GM19043 (cell line): Measurements from ENCODE around the gene TAF1B.
A peak's percentile ranks its signal among the peaks of the same experiment; 100 is the strongest.

Experiments
- ATAC-seq: cut with Tn5 transposase; IDR thresholded peaks from one replicate; pipeline ENCODE4 v1.9.1; 2021; ENCODE audit warnings: low read depth; ENCODE audit not compliant: unreplicated experiment

TAF1B gene

GRCh38 chr2:9843229-9844035 is at the start of gene TAF1B:
TAF1B (plus strand) TSS chr2:9843474; CDS start chr2:9843542, 68 bp downstream.
- peak; percentile 72 for ATAC-seq

- no peak for ATAC-seq
Measured at GRCh38 chr2:9793918-9794717, 49.2 kb upstream of the TAF1B start.

DNA sequence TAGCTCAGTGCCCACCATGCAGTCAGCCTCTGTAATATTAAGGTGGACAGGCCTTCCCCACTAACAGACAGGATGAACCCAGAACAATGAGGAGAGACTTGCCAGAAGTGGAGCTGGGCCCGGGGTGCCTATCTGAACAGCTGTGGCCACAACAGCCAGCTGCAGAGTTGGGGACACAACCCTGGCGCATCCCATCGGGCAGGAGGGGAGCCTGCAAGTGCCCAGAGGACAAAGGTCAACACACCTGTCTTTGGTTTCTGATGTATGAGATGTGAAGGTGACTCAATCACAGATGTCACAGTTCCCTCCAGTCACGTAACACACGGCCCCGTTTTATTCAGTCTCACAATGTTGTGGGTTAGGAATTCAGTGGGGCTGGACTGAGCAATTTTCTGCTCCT is 48.2 kb upstream of the TAF1B start:
- no peak for ATAC-seq

DNA sequence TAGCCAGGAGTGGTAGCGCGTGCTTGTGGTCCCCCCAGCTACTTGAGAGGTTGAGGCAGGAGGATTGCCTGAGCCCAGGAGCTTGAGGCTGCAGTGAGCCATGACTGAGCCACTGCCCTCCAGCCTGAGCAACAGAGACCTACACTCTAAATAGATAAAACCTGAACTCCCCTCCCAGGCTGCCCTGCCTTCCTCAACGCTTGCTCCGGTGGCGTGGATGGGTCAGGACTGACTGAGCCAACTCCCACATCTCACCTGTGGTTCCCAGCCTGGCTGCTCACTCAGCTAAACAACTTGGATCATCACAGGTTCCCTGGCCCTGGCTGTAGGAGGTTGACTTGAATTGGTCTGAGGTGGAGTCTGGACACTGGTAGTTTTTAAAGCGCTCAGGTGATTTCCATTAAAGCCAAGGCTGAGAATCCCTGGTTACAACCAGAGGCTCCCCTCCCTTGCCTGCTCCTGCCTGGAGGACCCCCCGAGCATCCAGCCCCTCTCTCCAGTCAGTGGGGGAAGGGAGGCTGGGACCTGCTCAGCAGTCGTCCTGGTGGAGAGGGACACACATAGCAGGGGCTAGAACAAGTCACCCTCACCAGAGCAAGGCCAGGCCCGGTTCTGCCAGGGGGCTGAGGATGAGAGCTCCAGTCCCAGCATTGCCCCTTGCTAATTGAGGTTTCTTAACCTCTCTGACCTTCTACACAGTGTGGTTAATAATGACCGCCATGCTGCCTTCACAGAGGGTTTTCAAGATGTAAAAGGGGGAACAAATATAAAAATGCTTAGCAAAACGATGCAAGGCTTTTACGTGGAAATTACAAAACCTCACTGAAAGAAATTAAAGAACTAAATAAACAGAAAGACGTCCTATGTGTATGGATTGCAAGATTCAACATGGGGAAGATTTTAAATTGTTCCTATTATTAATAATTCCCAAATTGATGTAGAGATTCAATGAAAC is 46.9 kb upstream of the TAF1B start:
- no peak for ATAC-seq

DNA sequence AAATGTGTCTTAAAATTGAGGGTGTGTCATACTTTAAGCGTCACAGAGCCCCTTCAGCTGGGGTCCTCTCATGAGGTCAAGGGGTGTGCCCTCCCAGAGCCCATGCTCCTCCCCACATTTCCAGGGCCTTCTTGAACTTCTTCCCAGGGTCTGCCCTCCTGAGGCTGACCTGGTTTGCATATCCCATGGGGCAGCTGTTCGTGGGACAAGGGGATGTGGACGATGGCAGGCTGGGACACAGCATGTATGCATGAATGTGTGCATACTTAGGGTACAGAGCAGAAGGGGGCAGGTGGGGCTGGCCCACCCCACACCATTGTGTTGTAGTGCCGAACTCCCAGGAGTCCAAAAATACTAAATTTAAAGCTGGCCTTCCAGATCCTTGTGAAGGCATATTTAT is 46.2 kb upstream of the TAF1B start:
- ATAC-seq, result no peak

- no peak for ATAC-seq
Measured at GRCh38 chr2:9797681-9798556, 45.4 kb upstream of the TAF1B start.

GRCh38 chr2:9799011-9799596 is 44.2 kb upstream of the TAF1B start:
- peak; percentile 10 for ATAC-seq

DNA sequence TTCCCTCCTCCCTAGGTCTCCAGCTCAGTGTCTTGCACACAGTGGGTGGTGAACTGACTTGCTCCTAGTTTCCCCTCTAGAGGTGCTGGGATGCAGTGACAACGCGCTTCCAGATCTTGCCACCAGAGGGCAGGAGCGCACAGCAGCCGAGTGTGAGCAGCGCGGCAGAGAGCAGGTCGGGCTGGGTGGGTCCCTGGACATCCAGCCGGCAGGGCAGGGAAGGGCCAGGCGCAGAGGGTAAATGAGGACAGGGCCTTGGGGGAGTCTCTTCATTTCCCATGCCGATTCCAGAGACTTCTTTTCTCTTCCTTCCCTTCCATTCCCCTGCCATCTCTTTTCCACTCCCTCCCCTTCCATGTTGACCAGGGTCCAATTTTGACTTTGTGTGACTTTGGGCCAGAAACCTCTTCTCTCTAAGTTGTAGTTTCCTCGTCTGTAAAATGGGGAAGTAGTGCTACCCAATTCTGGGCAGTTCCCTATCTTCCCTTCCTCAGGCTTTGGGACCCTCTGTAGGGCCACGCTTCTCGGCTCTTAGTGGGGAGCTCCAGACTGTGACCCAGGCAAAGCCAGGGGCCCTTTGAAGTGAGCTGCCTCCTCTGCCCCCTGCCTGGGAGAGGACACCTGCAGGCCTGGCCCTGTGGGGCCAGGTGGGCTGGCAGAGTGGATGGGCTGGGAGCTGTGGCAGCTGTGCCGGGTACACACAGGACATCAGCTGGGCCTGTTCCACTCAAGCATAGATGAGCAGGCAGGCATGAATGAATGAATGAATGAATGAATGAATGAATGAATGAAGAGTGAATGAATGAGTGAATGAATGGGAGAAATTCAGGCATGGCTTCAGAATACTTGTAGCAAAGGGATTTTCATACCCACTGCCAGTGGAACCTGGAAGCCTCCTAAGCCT is 43.3 kb upstream of the TAF1B start:
- peak; percentile 94 for ATAC-seq

GRCh38 chr2:9800639-9800974 is 42.7 kb upstream of the TAF1B start:
- ATAC-seq, result no peak

- no peak for ATAC-seq
Measured at GRCh38 chr2:9800975-9801726, 42.1 kb upstream of the TAF1B start.

GRCh38 chr2:9802576-9802993 is 40.7 kb upstream of the TAF1B start:
- no peak for ATAC-seq

GRCh38 chr2:9803023-9803805 is 40.1 kb upstream of the TAF1B start:
- ATAC-seq, result no peak

DNA sequence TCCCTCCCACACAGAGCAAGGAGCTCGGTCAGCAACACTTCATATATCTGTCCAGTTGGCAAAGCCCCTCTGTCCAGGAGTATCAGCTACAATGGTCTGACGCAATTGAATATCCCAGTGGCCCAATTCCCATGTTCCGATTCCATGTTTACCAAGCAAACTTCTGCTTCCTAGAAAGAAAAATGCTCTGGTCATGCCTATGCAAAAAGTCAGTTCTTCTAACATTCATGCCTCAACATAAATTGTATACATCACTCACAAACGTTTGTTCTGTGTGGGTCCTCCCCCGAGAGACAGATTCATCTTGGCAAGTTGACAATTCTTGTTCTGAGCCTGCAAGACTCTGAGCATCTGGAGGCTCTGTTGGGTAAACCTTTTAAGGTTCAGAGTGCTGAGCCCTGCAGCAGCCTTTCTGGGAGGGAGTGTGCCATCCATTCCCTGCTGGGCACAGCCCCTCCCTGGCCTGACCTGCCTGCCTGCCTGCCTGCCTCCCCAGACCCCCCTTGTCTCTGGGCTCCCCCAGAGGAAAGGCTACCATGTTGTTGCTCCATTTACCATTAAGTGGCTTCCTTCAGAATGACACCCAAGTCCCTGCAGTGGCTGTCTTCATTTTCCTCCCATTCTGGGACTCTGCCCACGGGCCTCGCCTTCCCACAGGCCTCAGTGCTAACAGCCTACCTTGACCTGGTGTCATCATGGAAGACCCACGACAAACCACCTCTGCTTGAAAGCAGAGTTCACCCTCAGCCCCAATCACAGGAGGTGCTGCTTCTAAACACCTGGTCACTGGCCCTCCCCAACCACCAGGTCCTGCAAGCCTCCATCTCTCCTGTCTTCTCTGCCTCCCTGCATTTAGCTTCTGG is 37.6 kb upstream of the TAF1B start:
- ATAC-seq, result no peak

DNA sequence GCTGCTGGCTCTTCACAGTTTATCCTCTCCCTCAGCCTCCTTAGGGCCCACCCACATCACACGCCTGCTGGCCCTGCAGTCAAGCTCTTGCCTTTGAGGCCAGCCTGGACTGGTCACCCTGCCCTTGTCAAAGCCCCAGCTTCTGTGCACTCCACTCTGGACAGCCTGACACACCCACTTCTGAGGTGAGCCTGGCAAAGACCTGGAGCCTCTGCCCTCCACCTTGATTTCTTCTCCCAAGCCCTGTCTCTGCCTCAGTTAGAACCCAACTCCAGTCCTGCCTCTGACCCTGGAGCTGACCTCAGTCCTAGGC is 37.0 kb upstream of the TAF1B start:
- no peak for ATAC-seq

DNA sequence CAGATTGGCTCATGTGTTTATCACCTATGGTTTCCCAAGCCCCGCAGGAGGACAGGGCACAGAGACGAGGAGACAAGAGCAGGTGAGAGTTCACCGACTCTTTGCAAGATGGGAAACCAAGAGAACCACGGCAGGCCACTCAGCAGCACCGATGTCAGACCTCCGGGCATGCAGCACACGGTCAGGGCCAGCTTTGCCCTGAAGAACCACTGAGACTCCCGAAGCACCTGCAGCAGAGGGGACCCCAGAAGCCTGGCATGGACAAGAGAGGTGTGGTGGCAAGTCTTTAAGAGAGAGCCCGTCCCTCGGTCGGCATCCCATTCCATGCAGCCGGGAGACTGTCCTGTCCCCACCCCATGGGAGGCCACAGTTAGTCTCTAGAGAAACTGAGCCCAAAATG is 36.6 kb upstream of the TAF1B start:
- no peak for ATAC-seq

- no peak for ATAC-seq
Measured at GRCh38 chr2:9807056-9807455, 36.2 kb upstream of the TAF1B start.
